Measurements from ENCODE around the gene BRSK2.

Gene BRSK2

GRCh38 chr11:1438261-1438966, 48.7 kb downstream of the BRSK2 start:
- DNase-seq, result no peak

GRCh38 chr11:1438967-1439330, 49.2 kb downstream of the BRSK2 start:
- no peak for DNase-seq

GRCh38 chr11:1439341-1439740, 49.6 kb downstream of the BRSK2 start:
- no peak for DNase-seq

GRCh38 chr11:1440066-1440465, 50.3 kb downstream of the BRSK2 start:
- DNase-seq, result no peak

- DNase-seq, result no peak
These were observed 50.8 kb downstream of the BRSK2 start for GRCh38 chr11:1440496-1440895.

- no peak for DNase-seq
These were observed 52.4 kb downstream of the BRSK2 start for GRCh38 chr11:1442163-1442562.

GRCh38 chr11:1442807-1443366, 53.2 kb downstream of the BRSK2 start:
- DNase-seq, result no peak

- DNase-seq, result no peak
These were observed 54.0 kb downstream of the BRSK2 start for GRCh38 chr11:1443737-1444136.

GRCh38 chr11:1444321-1444720, 54.6 kb downstream of the BRSK2 start:
- DNase-seq, result no peak

GRCh38 chr11:1444823-1445422, 55.2 kb downstream of the BRSK2 start:
- DNase-seq, result no peak

GRCh38 chr11:1445741-1446445, 56.2 kb downstream of the BRSK2 start:
- DNase-seq, result no peak

GRCh38 chr11:1446623-1447022, 56.9 kb downstream of the BRSK2 start:
- DNase-seq, result no peak

GRCh38 chr11:1447845-1448825, 58.4 kb downstream of the BRSK2 start:
- no peak for DNase-seq

GRCh38 chr11:1448882-1449281, 59.1 kb downstream of the BRSK2 start:
- no peak for DNase-seq

GRCh38 chr11:1449490-1450243, 59.9 kb downstream of the BRSK2 start:
- DNase-seq, result no peak

- no peak for DNase-seq
These were observed 60.7 kb downstream of the BRSK2 start for GRCh38 chr11:1450344-1450875.

- DNase-seq, result no peak
These were observed 61.4 kb downstream of the BRSK2 start for GRCh38 chr11:1450949-1451710.

- DNase-seq, result no peak
These were observed 62.2 kb downstream of the BRSK2 start for GRCh38 chr11:1451781-1452470.

- no peak for DNase-seq
These were observed 63.0 kb downstream of the BRSK2 start for GRCh38 chr11:1452744-1453143.

- DNase-seq, result peak; percentile 53
These were observed 63.9 kb downstream of the BRSK2 start for GRCh38 chr11:1453611-1454034.

All from CD4-positive, alpha-beta T cell treated with Interleukin-10 for 1 hour (primary cell).